Measurements from ENCODE around the gene NAV1. TPM values are rescaled to one million over a fixed set of nuclear protein-coding genes. Genes with fewer than 3 reads are reported as not detected.
"Not testable (repeated sequence)": the region's sequence is repeated elsewhere in the genome, so short reads cannot be mapped to it uniquely, and the experiment has no call there.

NAV1 gene
- polyA plus RNA-seq, 3 donors = 20.0 to 23.1 (median 21.4) TPM

- no peak for DNase-seq (ENCODE audit: extremely low read depth in 1 of 11, low read depth in 9 of 11, low spot score in 4 of 11)
Observed at GRCh38 chr1:201537891-201538611, 876 bp upstream of the NAV1 start.

- DNase-seq (ENCODE audit: extremely low read depth in 1 of 11, low read depth in 9 of 11, low spot score in 4 of 11) = no peak
Observed at GRCh38 chr1:201539561-201540431, 869 bp downstream of the NAV1 start.

GRCh38 chr1:201540846-201541735 is 2.2 kb downstream of the NAV1 start:
- no peak for DNase-seq (ENCODE audit: extremely low read depth in 1 of 11, low read depth in 9 of 11, low spot score in 4 of 11)

- DNase-seq (ENCODE audit: extremely low read depth in 1 of 11, low read depth in 9 of 11, low spot score in 4 of 11) = no peak
Observed at GRCh38 chr1:201542309-201543035, 3.5 kb downstream of the NAV1 start.

GRCh38 chr1:201543871-201544642 is 5.1 kb downstream of the NAV1 start:
- no peak for DNase-seq (ENCODE audit: extremely low read depth in 1 of 11, low read depth in 9 of 11, low spot score in 4 of 11)

- DNase-seq (ENCODE audit: extremely low read depth in 1 of 11, low read depth in 9 of 11, low spot score in 4 of 11) = no peak
Observed at GRCh38 chr1:201544710-201545109, 5.8 kb downstream of the NAV1 start.

- no peak for DNase-seq (ENCODE audit: extremely low read depth in 1 of 11, low read depth in 9 of 11, low spot score in 4 of 11)
Observed at GRCh38 chr1:201545851-201546492, 7.0 kb downstream of the NAV1 start.

GRCh38 chr1:201549522-201549921 is 10.6 kb downstream of the NAV1 start:
- DNase-seq (ENCODE audit: extremely low read depth in 1 of 11, low read depth in 9 of 11, low spot score in 4 of 11) = not testable (repeated sequence)

GRCh38 chr1:201551096-201551495 is 12.2 kb downstream of the NAV1 start:
- DNase-seq (ENCODE audit: extremely low read depth in 1 of 11, low read depth in 9 of 11, low spot score in 4 of 11) = no peak

GRCh38 chr1:201551877-201552731 is 13.2 kb downstream of the NAV1 start:
- DNase-seq (ENCODE audit: extremely low read depth in 1 of 11, low read depth in 9 of 11, low spot score in 4 of 11) = no peak

- DNase-seq (ENCODE audit: extremely low read depth in 1 of 11, low read depth in 9 of 11, low spot score in 4 of 11) = no peak
Observed at GRCh38 chr1:201552941-201553351, 14.0 kb downstream of the NAV1 start.

GRCh38 chr1:201553496-201554189 is 14.7 kb downstream of the NAV1 start:
- no peak for DNase-seq (ENCODE audit: extremely low read depth in 1 of 11, low read depth in 9 of 11, low spot score in 4 of 11)

GRCh38 chr1:201554190-201554600 is 15.3 kb downstream of the NAV1 start:
- DNase-seq (ENCODE audit: extremely low read depth in 1 of 11, low read depth in 9 of 11, low spot score in 4 of 11) = no peak

- no peak for DNase-seq (ENCODE audit: extremely low read depth in 1 of 11, low read depth in 9 of 11, low spot score in 4 of 11)
Observed at GRCh38 chr1:201554789-201555592, 16.1 kb downstream of the NAV1 start.

GRCh38 chr1:201555593-201555945 is 16.6 kb downstream of the NAV1 start:
- no peak for DNase-seq (ENCODE audit: extremely low read depth in 1 of 11, low read depth in 9 of 11, low spot score in 4 of 11)

All from renal cortex interstitium (tissue), 11 donors.